ENCODE measurements around the gene KRTAP19-5.

DNA sequence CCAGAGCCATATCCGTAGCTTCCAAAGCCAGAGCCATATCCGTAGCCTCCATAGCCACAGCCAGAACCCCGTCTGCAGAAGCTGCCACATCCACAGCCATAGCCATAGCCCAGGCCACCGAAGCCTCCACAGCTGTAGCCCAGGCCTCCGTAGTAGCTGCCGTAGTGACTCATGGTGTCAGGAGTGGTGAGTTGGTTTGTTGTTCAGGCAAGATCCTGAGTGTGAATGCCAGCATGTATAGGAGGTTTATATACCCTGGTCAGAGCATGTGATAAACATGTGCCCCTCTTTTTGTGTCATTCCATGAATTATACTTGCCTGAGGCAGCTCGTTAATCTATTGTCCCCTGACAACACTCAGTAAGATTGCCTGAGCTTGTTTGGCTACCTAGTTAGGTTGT lies 21.8 kb downstream of the KRTAP19-5 start, which contains the start of gene KRTAP19-1:
- TF ChIP-seq TAF1 (IDR thresholded peaks at IDR 0.05; ENCODE audit: borderline replicate concordance, insufficient read depth, low read length) (no peak), REST (IDR thresholded peaks at IDR 0.05; ENCODE audit: insufficient read depth in 1 of 2, low read depth in 2 of 2, low read length in 2 of 2) (no peak), POLR2AphosphoS5 (IDR thresholded peaks at IDR 0.05; ENCODE audit: low read depth, low read length) (no peak)
